Measurements from ENCODE around the gene RALGAPB. TPM values are rescaled to one million over a fixed set of nuclear protein-coding genes. Genes with fewer than 3 reads are reported as not detected.
A peak's percentile ranks its signal among the peaks of the same experiment; 100 is the strongest.

The RALGAPB gene
- total and polyA plus RNA-seq, 7 experiments from 2014 or later, result 10.8 to 50.4 (median 40.9) TPM

- H3K27me3 ChIP-seq (ENCODE audit: control insufficient read depth in 2 of 2, insufficient read depth in 2 of 2, low read length in 2 of 2), result no peaks in the 10 kb centered on the region
- H3K4me3 Mint-ChIP-seq, result no peak overlapping the region
- H3K4me1 ChIP-seq (ENCODE audit: control insufficient read depth in 2 of 2, insufficient read depth in 2 of 2, low read length in 2 of 2), result no peaks in the 10 kb centered on the region
- H3K27me3 Mint-ChIP-seq, result no peaks in the 10 kb centered on the region
- H3K9me3 Mint-ChIP-seq, result peaks cover 0 to 2% (median 0%) of the 10 kb centered on the region in 11 donors
- ChIA-PET POLR2A (no interaction called here), CTCF (no interaction called here)
- no peak overlapping the region for H3K27ac ChIP-seq (ENCODE audit: low read depth, low read length)
- intact Hi-C loops (cut with micrococcal nuclease), result no loop called here
- H3K4me3 ChIP-seq (ENCODE audit: low read length), result no peak overlapping the region
- H3K36me3 ChIP-seq (ENCODE audit: control insufficient read depth in 2 of 3, insufficient read depth in 3 of 3, low read length in 3 of 3), result peaks cover 5 to 84% (median 14%) of the 10 kb centered on the region in 3 experiments
- no peaks in the 10 kb centered on the region for H3K4me1 Mint-ChIP-seq
- peak overlapping the region in 1 of 9 donors; percentile 13 for H3K27ac Mint-ChIP-seq
- peaks cover 5 to 44% (median 8%) of the 10 kb centered on the region in 5 donors for H3K36me3 Mint-ChIP-seq
- no peak for DNase-seq
- no peak for ATAC-seq
- H3K9me3 ChIP-seq (ENCODE audit: control insufficient read depth in 2 of 3, low read length in 3 of 3), result no peaks in the 10 kb centered on the region
Observed at GRCh38 chr20:38566036-38566598, 93.5 kb downstream of the RALGAPB start.

GRCh38 chr20:38569747-38570525, 97.3 kb downstream of the RALGAPB start:
- ATAC-seq, result no peak
- intact Hi-C loops (cut with micrococcal nuclease), result no loop called here
- Mint-ChIP-seq H3K4me1 (no peaks in the 10 kb centered on the region), H3K27me3 (no peaks in the 10 kb centered on the region), H3K4me3 (no peak overlapping the region), H3K27ac (peak overlapping the region in 4 of 9 donors; percentile 2 to 53 (median 28)), H3K36me3 (peaks cover 8 to 43% (median 11%) of the 10 kb centered on the region in 5 donors), H3K9me3 (peaks cover 0 to 2% (median 0%) of the 10 kb centered on the region in 11 donors)
- Histone ChIP-seq H3K4me1 (ENCODE audit: control insufficient read depth in 2 of 2, insufficient read depth in 2 of 2, low read length in 2 of 2) (no peaks in the 10 kb centered on the region), H3K27me3 (ENCODE audit: control insufficient read depth in 2 of 2, insufficient read depth in 2 of 2, low read length in 2 of 2) (no peaks in the 10 kb centered on the region), H3K4me3 (ENCODE audit: low read length) (no peak overlapping the region), H3K27ac (ENCODE audit: low read depth, low read length) (no peak overlapping the region), H3K36me3 (ENCODE audit: control insufficient read depth in 2 of 3, insufficient read depth in 3 of 3, low read length in 3 of 3) (peaks cover 12 to 82% (median 20%) of the 10 kb centered on the region in 3 experiments), H3K9me3 (ENCODE audit: control insufficient read depth in 2 of 3, low read length in 3 of 3) (no peaks in the 10 kb centered on the region)
- DNase-seq, result no peak
- ChIA-PET POLR2A (no interaction called here), CTCF (interaction anchor here (0.7 kb wide), 1 partner anchor 158 kb away, joined by 3 read pairs; no protein-coding TSS in a partner anchor)

GRCh38 chr20:38573413-38573812, 100.8 kb downstream of the RALGAPB start:
- ATAC-seq (no peak), DNase-seq (no peak)
- intact Hi-C loops (cut with micrococcal nuclease), result no loop called here
- Mint-ChIP-seq H3K27ac (no peak overlapping the region), H3K9me3 (peaks cover 0 to 2% (median 0%) of the 10 kb centered on the region in 11 donors), H3K4me1 (no peaks in the 10 kb centered on the region), H3K36me3 (peaks cover 4 to 31% (median 11%) of the 10 kb centered on the region in 5 donors), H3K27me3 (no peaks in the 10 kb centered on the region), H3K4me3 (no peak overlapping the region)
- POLR2A ChIA-PET, result no interaction called here
- Histone ChIP-seq H3K27me3 (ENCODE audit: control insufficient read depth in 2 of 2, insufficient read depth in 2 of 2, low read length in 2 of 2) (no peaks in the 10 kb centered on the region), H3K9me3 (ENCODE audit: control insufficient read depth in 2 of 3, low read length in 3 of 3) (no peaks in the 10 kb centered on the region), H3K27ac (ENCODE audit: low read depth, low read length) (no peak overlapping the region), H3K4me3 (ENCODE audit: low read length) (no peak overlapping the region), H3K36me3 (ENCODE audit: control insufficient read depth in 2 of 3, insufficient read depth in 3 of 3, low read length in 3 of 3) (peaks cover 7 to 70% (median 18%) of the 10 kb centered on the region in 3 experiments), H3K4me1 (ENCODE audit: control insufficient read depth in 2 of 2, insufficient read depth in 2 of 2, low read length in 2 of 2) (no peaks in the 10 kb centered on the region)
- CTCF ChIA-PET, result no interaction called here

- Mint-ChIP-seq H3K27me3 (no peaks in the 10 kb centered on the region), H3K9me3 (no peaks in the 10 kb centered on the region), H3K4me1 (peaks cover 0 to 6% (median 0%) of the 10 kb centered on the region in 7 donors), H3K36me3 (peaks cover 2 to 10% (median 4%) of the 10 kb centered on the region in 5 donors), H3K27ac (peak overlapping the region in 3 of 9 donors; percentile 51 to 54 (median 53)), H3K4me3 (no peak overlapping the region)
- ChIA-PET POLR2A (no interaction called here), CTCF (no interaction called here)
- Histone ChIP-seq H3K9me3 (ENCODE audit: control insufficient read depth in 2 of 3, low read length in 3 of 3) (no peaks in the 10 kb centered on the region), H3K4me1 (ENCODE audit: control insufficient read depth in 2 of 2, insufficient read depth in 2 of 2, low read length in 2 of 2) (no peaks in the 10 kb centered on the region), H3K36me3 (ENCODE audit: control insufficient read depth in 2 of 3, insufficient read depth in 3 of 3, low read length in 3 of 3) (peaks cover 3 to 26% (median 7%) of the 10 kb centered on the region in 3 experiments), H3K27ac (ENCODE audit: low read depth, low read length) (no peak overlapping the region), H3K27me3 (ENCODE audit: control insufficient read depth in 2 of 2, insufficient read depth in 2 of 2, low read length in 2 of 2) (no peaks in the 10 kb centered on the region), H3K4me3 (ENCODE audit: low read length) (no peak overlapping the region)
- DNase-seq, result no peak
- ATAC-seq, result no peak
- intact Hi-C loops (cut with micrococcal nuclease), result no loop called here
Observed at GRCh38 chr20:38579219-38579910, 106.7 kb downstream of the RALGAPB start.

GRCh38 chr20:38579921-38580320, 107.3 kb downstream of the RALGAPB start:
- DNase-seq (no peak), ATAC-seq (no peak)
- Histone ChIP-seq H3K36me3 (ENCODE audit: control insufficient read depth in 2 of 3, insufficient read depth in 3 of 3, low read length in 3 of 3) (peaks cover 0 to 21% (median 2%) of the 10 kb centered on the region in 3 experiments), H3K4me1 (ENCODE audit: control insufficient read depth in 2 of 2, insufficient read depth in 2 of 2, low read length in 2 of 2) (no peaks in the 10 kb centered on the region), H3K27me3 (ENCODE audit: control insufficient read depth in 2 of 2, insufficient read depth in 2 of 2, low read length in 2 of 2) (no peaks in the 10 kb centered on the region), H3K27ac (ENCODE audit: low read depth, low read length) (no peak overlapping the region), H3K9me3 (ENCODE audit: control insufficient read depth in 2 of 3, low read length in 3 of 3) (no peaks in the 10 kb centered on the region), H3K4me3 (ENCODE audit: low read length) (no peak overlapping the region)
- ChIA-PET POLR2A (no interaction called here), CTCF (no interaction called here)
- intact Hi-C loops (cut with micrococcal nuclease), result no loop called here
- H3K27me3 Mint-ChIP-seq, result no peaks in the 10 kb centered on the region
- no peak overlapping the region for H3K4me3 Mint-ChIP-seq
- H3K36me3 Mint-ChIP-seq, result peaks cover 0 to 5% (median 0%) of the 10 kb centered on the region in 5 donors
- H3K4me1 Mint-ChIP-seq, result peaks cover 0 to 6% (median 0%) of the 10 kb centered on the region in 7 donors
- H3K9me3 Mint-ChIP-seq, result no peaks in the 10 kb centered on the region
- peak overlapping the region in 2 of 9 donors; percentile 53 to 54 for H3K27ac Mint-ChIP-seq

GRCh38 chr20:38581013-38581412, 108.4 kb downstream of the RALGAPB start, which contains the start of gene ADIG:
Gene ADIG (plus strand): TSS chr20:38581197. CDS start chr20:38581251, 54 bp downstream.
- Mint-ChIP-seq H3K27ac (peak within 1 kb of the TSS in 2 of 9 donors; percentile 34 to 53), H3K9me3 (no peaks in the 10 kb centered on the region), H3K36me3 (peaks cover 0 to 4% (median 0%) of the 10 kb centered on the region in 5 donors), H3K4me3 (no peak within 1 kb of the TSS), H3K27me3 (no peaks in the 10 kb centered on the region), H3K4me1 (peaks cover 0 to 6% (median 0%) of the 10 kb centered on the region in 7 donors)
- Histone ChIP-seq H3K4me3 (ENCODE audit: low read length) (no peak within 1 kb of the TSS), H3K27me3 (ENCODE audit: control insufficient read depth in 2 of 2, insufficient read depth in 2 of 2, low read length in 2 of 2) (no peaks in the 10 kb centered on the region), H3K36me3 (ENCODE audit: control insufficient read depth in 2 of 3, insufficient read depth in 3 of 3, low read length in 3 of 3) (peaks cover 0 to 10% (median 0%) of the 10 kb centered on the region in 3 experiments), H3K27ac (ENCODE audit: low read depth, low read length) (no peak within 1 kb of the TSS), H3K9me3 (ENCODE audit: control insufficient read depth in 2 of 3, low read length in 3 of 3) (no peaks in the 10 kb centered on the region), H3K4me1 (ENCODE audit: control insufficient read depth in 2 of 2, insufficient read depth in 2 of 2, low read length in 2 of 2) (no peaks in the 10 kb centered on the region)
- ChIA-PET POLR2A (no interaction called here), CTCF (no interaction called here)
- ATAC-seq (no peak), DNase-seq (no peak)
- intact Hi-C loops (cut with micrococcal nuclease), result no loop called here

All from naive thymus-derived CD4-positive, alpha-beta T cell (primary cell).